Measurements from ENCODE around the gene LPAR2.

LPAR2 gene

GRCh38 chr19:19657397-19657783 is 29.4 kb upstream of the LPAR2 start:
- Histone ChIP-seq H3K79me2 (ENCODE audit: insufficient read depth, low read length) (peaks cover 26% of the 10 kb centered on the region), H4K20me1 (ENCODE audit: low read depth, low read length) (no peaks in the 10 kb centered on the region), H3K4me3 (ENCODE audit: insufficient read depth, low read length, poor library complexity, severe bottlenecking) (no peak overlapping the region), H3K4me2 (ENCODE audit: low read depth, low read length, poor library complexity, severe bottlenecking) (no peak overlapping the region), H3K27ac (ENCODE audit: low read depth, low read length) (no peak overlapping the region), H3K27me3 (ENCODE audit: low read length) (no peaks in the 10 kb centered on the region), H3K36me3 (ENCODE audit: low read length) (0 out of 2 replicates have a peak, but pooled peaks cover 9% of the 10 kb centered on the region), H3K9me2 (replicated peaks; ENCODE audit: insufficient read depth, low read length) (no peaks in the 10 kb centered on the region), H3K9ac (ENCODE audit: low read length) (no peak overlapping the region), H3K9me3 (ENCODE audit: insufficient read depth, low read length) (no peaks in the 10 kb centered on the region), H2AFZ (ENCODE audit: low read depth, low read length, severe bottlenecking) (no peak overlapping the region), H3F3A (ENCODE audit: insufficient read depth) (peaks cover 10% of the 10 kb centered on the region)
- TF ChIP-seq EZH2phosphoT487 (conservative IDR thresholded peaks at IDR 0.05; ENCODE audit: low read length) (no peak), CTCF (IDR thresholded peaks at IDR 0.05; ENCODE audit: insufficient read depth, low read length, poor library complexity, severe bottlenecking) (no peak)

- Histone ChIP-seq H3K9ac (ENCODE audit: low read length) (no peak overlapping the region), H4K20me1 (ENCODE audit: low read depth, low read length) (no peaks in the 10 kb centered on the region), H2AFZ (ENCODE audit: low read depth, low read length, severe bottlenecking) (no peak overlapping the region), H3K27ac (ENCODE audit: low read depth, low read length) (no peak overlapping the region), H3K9me3 (ENCODE audit: insufficient read depth, low read length) (no peaks in the 10 kb centered on the region), H3K4me3 (ENCODE audit: insufficient read depth, low read length, poor library complexity, severe bottlenecking) (no peak overlapping the region), H3K79me2 (ENCODE audit: insufficient read depth, low read length) (peaks cover 20% of the 10 kb centered on the region), H3K4me2 (ENCODE audit: low read depth, low read length, poor library complexity, severe bottlenecking) (no peak overlapping the region), H3K9me2 (replicated peaks; ENCODE audit: insufficient read depth, low read length) (no peaks in the 10 kb centered on the region), H3K36me3 (ENCODE audit: low read length) (0 out of 2 replicates have a peak, but pooled peaks cover 9% of the 10 kb centered on the region), H3K27me3 (ENCODE audit: low read length) (no peaks in the 10 kb centered on the region), H3F3A (ENCODE audit: insufficient read depth) (peaks cover 5% of the 10 kb centered on the region; the same call in 1 of the 2 replicates)
- TF ChIP-seq CTCF (IDR thresholded peaks at IDR 0.05; ENCODE audit: insufficient read depth, low read length, poor library complexity, severe bottlenecking) (no peak), EZH2phosphoT487 (conservative IDR thresholded peaks at IDR 0.05; ENCODE audit: low read length) (no peak)
Measured at GRCh38 chr19:19656451-19657396, 28.7 kb upstream of the LPAR2 start.

GRCh38 chr19:19655641-19656343 is 27.8 kb upstream of the LPAR2 start:
- H4K20me1 ChIP-seq (ENCODE audit: low read depth, low read length) = no peaks in the 10 kb centered on the region
- H2AFZ ChIP-seq (ENCODE audit: low read depth, low read length, severe bottlenecking) = no peak overlapping the region
- TF ChIP-seq CTCF (IDR thresholded peaks at IDR 0.05; ENCODE audit: insufficient read depth, low read length, poor library complexity, severe bottlenecking) (no peak), EZH2phosphoT487 (conservative IDR thresholded peaks at IDR 0.05; ENCODE audit: low read length) (no peak)

More at GRCh38 chr19:19655641-19656343, 27.8 kb upstream of the LPAR2 start:
- no peaks in the 10 kb centered on the region for H3K9me2 ChIP-seq (replicated peaks; ENCODE audit: insufficient read depth, low read length)
- H3K9ac ChIP-seq (ENCODE audit: low read length) = no peak overlapping the region
- H3F3A ChIP-seq (ENCODE audit: insufficient read depth) = no peaks in the 10 kb centered on the region
- H3K4me3 ChIP-seq (ENCODE audit: insufficient read depth, low read length, poor library complexity, severe bottlenecking) = no peak overlapping the region
- H3K36me3 ChIP-seq (ENCODE audit: low read length) = 0 out of 2 replicates have a peak, but pooled peaks cover 9% of the 10 kb centered on the region
- H3K27me3 ChIP-seq (ENCODE audit: low read length) = no peaks in the 10 kb centered on the region
- H3K27ac ChIP-seq (ENCODE audit: low read depth, low read length) = no peak overlapping the region
- peaks cover 11% of the 10 kb centered on the region for H3K79me2 ChIP-seq (ENCODE audit: insufficient read depth, low read length)
- no peak overlapping the region for H3K4me2 ChIP-seq (ENCODE audit: low read depth, low read length, poor library complexity, severe bottlenecking)
- H3K9me3 ChIP-seq (ENCODE audit: insufficient read depth, low read length) = no peaks in the 10 kb centered on the region
